HAP-1 (cell line): ENCODE data around the gene CCER1.

Experiments used
- DNase-seq, 2 experiments: peaks; one replicate each; pipeline ENCODE4 v3.0.0-alpha.2; 2016 to 2020; ENCODE audit warnings: low spot score in 2 of 2
- H3K27me3 ChIP-seq: fragments of 250-450 bp; sonication (Bioruptor Pico); 2 replicates; pipeline ENCODE4 v1.5.1; 2020; ENCODE audit warnings: low read depth, mild to moderate bottlenecking, moderate library complexity
- H3K36me3 ChIP-seq: fragments of 250-450 bp; sonication (Bioruptor Pico); replicated peaks from 2 replicates; pipeline ENCODE4 v1.5.1; 2020; ENCODE audit warnings: mild to moderate bottlenecking
- H3K4me1 ChIP-seq: fragments of 250-450 bp; sonication (Bioruptor Pico); 2 replicates; pipeline ENCODE4 v1.5.1; 2020; ENCODE audit warnings: mild to moderate bottlenecking
- H3K4me3 ChIP-seq: fragments of 250-450 bp; sonication (Bioruptor Pico); 2 replicates; pipeline ENCODE4 v1.5.1; 2020; ENCODE audit warnings: mild to moderate bottlenecking, moderate library complexity
- H3K9me3 ChIP-seq: fragments of 250-450 bp; sonication (Bioruptor Pico); 2 replicates; pipeline ENCODE4 v1.5.1; 2020; ENCODE audit warnings: mild to moderate bottlenecking, moderate library complexity
- in situ Hi-C: fragments of 300-500 bp; cut with MboI; formaldehyde crosslinking; loops from 3 replicates; pipeline ENCODE4 v1.14.3; 2020; ENCODE audit warnings: low sequenced_read_pairs, inconsistent platforms, mixed read lengths

CCER1 gene

DNA sequence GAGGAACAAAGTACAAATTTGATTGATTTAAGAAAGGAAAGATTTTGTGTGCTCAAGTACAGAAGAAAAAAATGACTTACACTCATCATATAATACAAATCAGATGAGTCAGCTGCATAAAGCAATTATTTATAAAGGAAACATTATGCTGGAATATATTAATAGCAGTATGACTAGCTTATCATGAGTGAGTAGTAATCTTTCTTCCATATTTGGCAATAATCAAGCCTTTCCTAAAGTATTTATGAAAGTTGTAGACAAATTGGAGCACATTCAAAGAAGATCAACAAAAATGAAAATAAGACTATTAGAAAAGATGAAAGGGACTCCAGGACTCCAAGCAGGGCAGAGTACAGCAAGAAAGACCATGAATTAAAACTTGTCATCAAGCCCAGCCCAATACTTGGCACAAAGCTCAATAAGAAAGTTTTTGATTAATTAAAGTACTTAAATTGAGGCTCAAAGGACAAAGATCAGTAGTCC lies 32.8 kb downstream of the CCER1 start:
- in situ Hi-C loops = loop anchor here (25.0 kb wide), 1 partner anchor 1385 kb away; the partner anchor contains the start of gene POC1B
- Histone ChIP-seq H3K4me1 (peaks cover under 1% of the 10 kb centered on the region; the same call in 1 of the 2 replicates), H3K9me3 (no peaks in the 10 kb centered on the region)

DNA sequence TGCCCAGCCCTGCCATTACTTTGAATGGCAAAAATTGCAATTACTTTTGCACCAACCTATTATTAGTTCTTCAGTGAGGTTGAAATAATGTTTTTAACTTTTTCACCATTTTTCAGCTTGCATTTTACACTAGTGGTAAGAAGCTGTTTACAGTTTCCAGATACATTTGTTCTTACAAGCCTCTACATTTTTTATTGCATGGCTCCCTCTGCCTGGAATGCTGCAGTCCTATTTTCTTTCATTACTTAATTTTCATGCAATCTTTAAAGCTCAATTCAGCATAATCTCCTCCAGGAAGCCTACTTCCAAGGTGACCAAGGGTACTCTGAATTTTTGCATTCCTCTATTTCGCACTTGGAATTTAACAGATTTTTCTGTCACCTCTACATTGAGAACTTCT lies 33.4 kb downstream of the CCER1 start:
- Histone ChIP-seq H3K27me3 (no peaks in the 10 kb centered on the region; the same call in 1 of the 2 replicates), H3K4me1 (peaks cover 7% of the 10 kb centered on the region; the same call in 1 of the 2 replicates), H3K9me3 (no peaks in the 10 kb centered on the region), H3K4me3 (no peak overlapping the region), H3K36me3 (no peaks in the 10 kb centered on the region)
- DNase-seq = no peak
- in situ Hi-C loops = loop anchor here (25.0 kb wide), 1 partner anchor 1384 kb away; the partner anchor contains the start of gene POC1B

More for the DNA sequence above, 32.8 kb downstream of the CCER1 start:
- DNase-seq = no peak
- Histone ChIP-seq H3K36me3 (no peaks in the 10 kb centered on the region), H3K4me3 (no peak overlapping the region), H3K27me3 (no peaks in the 10 kb centered on the region; the same call in 1 of the 2 replicates)

DNA sequence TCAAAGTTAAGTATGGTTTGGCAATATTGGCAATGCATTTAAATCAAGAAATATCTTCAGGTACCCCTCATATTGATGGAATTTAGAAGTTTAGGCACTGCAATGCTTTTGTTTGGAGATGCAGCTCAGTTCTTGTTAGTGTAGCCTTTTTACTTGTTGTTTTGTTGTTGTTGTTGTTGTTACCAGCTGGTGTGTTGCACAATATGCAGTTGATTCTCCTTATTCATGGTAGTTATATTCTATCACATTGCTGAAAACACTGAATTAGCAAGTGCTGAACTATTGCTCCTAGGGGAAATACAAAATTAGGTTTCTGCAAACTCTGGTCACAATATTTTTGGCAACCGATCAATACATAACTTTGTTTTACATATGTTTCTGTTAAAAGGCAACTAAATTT lies 34.8 kb downstream of the CCER1 start:
- peaks cover 10% of the 10 kb centered on the region; the same call in 1 of the 2 replicates for H3K4me1 ChIP-seq
- no peaks in the 10 kb centered on the region for H3K9me3 ChIP-seq
- no peak overlapping the region for H3K4me3 ChIP-seq
- H3K36me3 ChIP-seq = no peaks in the 10 kb centered on the region
- no peaks in the 10 kb centered on the region; the same call in 1 of the 2 replicates for H3K27me3 ChIP-seq
- no peak for DNase-seq
- in situ Hi-C loops = loop anchor here (25.0 kb wide), 1 partner anchor 1383 kb away; the partner anchor contains the start of gene POC1B

DNA sequence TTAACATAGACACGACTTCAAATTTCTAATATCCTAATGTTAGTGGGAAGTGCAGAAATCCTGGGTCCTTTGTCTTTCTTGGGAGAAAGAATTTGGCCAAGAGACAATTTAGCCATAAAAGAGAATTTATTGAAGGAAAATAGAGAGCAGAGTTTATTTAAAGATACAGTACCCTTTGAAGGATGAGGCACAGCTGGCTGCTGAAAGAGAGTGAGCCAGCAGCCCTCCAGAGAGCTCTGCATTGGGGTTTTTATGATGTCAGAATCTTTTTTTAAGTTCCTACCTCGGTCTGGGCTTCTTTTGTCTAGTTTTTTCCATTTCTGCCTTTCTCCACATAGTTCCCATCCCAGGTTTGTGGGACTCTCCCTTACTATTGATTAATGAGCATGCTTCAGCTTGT lies 37.5 kb downstream of the CCER1 start:
- H3K27me3 ChIP-seq = no peaks in the 10 kb centered on the region
- H3K36me3 ChIP-seq = no peaks in the 10 kb centered on the region
- H3K4me3 ChIP-seq = no peak overlapping the region
- in situ Hi-C loops = loop anchor here (25.0 kb wide), 1 partner anchor 1380 kb away; the partner anchor contains the start of gene POC1B
- peaks cover 10% of the 10 kb centered on the region; the same call in 1 of the 2 replicates for H3K4me1 ChIP-seq
- DNase-seq = no peak
- no peaks in the 10 kb centered on the region for H3K9me3 ChIP-seq

DNA sequence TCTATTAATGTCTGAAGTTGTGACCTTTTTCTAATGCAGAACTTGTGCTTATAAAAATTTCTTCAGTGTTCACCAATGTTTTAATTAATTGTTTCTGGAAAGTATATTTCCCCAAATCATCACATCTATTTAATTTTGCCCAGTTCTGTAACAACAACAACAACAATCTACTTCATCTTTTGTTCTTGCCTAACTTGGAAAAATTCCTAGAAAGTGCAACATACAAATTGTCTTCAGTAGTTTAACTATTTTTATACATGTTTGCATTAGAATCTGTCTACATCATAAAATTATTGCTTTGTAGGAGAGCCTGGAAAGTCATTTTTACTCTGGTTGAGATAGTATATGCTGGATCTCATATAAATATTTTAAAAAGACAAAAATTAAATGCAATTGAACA lies 38.5 kb downstream of the CCER1 start:
- DNase-seq = no peak
- Histone ChIP-seq H3K4me1 (peaks cover 10% of the 10 kb centered on the region; the same call in 1 of the 2 replicates), H3K4me3 (no peak overlapping the region), H3K27me3 (no peaks in the 10 kb centered on the region), H3K9me3 (no peaks in the 10 kb centered on the region), H3K36me3 (no peaks in the 10 kb centered on the region)
- in situ Hi-C loops = loop anchor here (25.0 kb wide), 1 partner anchor 1379 kb away; the partner anchor contains the start of gene POC1B

DNA sequence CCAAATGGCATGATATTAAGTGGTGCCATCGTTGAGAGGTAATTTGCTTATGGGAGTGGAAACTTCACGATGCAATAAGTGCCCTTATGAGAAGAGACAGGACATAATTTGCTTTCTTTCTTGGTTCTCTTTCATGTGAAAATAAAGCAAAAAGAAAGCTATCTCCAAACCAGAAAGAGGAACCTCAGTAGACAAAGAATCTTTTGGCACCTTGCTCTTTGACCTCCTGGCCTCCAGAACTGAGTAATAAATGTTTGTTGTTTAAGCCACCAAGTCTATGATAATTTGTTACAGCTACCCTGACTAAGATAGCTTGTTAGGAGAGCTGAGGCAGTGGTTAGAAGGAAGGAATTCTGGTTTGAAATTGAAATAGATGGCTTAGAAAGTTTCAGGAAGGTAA lies 39.6 kb downstream of the CCER1 start:
- H3K9me3 ChIP-seq = no peaks in the 10 kb centered on the region
- DNase-seq = no peak
- no peaks in the 10 kb centered on the region for H3K27me3 ChIP-seq
- in situ Hi-C loops = loop anchor here (25.0 kb wide), 1 partner anchor 1378 kb away; the partner anchor contains the start of gene POC1B
- peaks cover 10% of the 10 kb centered on the region; the same call in 1 of the 2 replicates for H3K4me1 ChIP-seq
- no peaks in the 10 kb centered on the region for H3K36me3 ChIP-seq
- H3K4me3 ChIP-seq = no peak overlapping the region

DNA sequence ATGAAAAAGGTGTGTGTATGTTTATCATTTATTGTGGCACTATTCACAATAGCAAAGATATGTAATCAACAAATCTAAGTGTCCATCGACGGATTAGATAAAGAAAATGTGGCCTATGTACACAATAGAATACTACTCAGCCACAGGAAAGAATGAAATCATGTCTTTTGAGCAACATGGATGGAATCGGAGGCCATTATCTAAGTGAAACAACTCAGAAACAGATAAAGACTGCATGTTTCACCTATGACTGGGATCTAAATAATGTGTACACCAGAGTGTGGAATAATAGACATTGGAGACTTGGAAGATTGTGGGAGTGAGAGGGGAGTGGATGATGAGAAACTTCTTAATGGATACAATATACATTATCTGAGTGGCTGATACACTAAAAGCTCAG lies 44.0 kb downstream of the CCER1 start:
- in situ Hi-C loops = loop anchor here (25.0 kb wide), 1 partner anchor 1374 kb away; the partner anchor contains the start of gene POC1B
- Histone ChIP-seq H3K4me3 (no peak overlapping the region), H3K4me1 (no peaks in the 10 kb centered on the region), H3K9me3 (no peaks in the 10 kb centered on the region), H3K27me3 (no peaks in the 10 kb centered on the region), H3K36me3 (no peaks in the 10 kb centered on the region)
- DNase-seq = no peak

DNA sequence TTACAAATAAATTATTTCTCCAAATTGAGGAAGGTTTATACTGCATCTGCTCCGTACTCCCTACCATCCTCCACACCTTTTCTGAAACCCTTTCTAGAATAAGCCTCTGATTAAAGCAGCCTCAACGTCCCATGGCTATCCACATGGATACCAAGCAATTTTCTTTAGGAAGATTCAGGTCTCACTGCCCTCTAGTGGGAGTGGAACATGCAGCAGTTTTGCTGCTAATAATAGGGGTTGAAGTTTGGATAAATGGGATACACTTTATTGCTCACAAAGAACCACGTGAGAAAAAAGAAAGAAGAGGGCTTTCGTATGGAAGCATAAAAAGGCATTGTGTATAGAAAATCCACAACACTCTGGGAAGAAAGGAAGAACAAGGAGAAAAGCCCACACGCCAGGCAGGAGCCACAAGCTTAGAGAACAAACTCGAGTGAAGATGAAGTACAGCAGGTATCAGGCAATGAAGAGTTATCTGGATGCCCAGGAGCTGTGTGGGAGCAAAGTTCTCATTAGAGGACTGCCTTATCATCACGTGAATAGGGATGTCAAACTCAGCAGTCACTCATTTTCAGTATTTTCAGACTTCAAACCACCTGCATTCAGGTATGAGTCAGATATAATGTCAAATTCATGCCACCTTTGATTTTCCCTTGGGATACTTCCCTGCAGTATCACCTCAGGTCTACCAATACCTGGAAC lies 45.8 kb downstream of the CCER1 start:
- no peak overlapping the region for H3K4me3 ChIP-seq
- in situ Hi-C loops = loop anchor here (25.0 kb wide), 1 partner anchor 1372 kb away; the partner anchor contains the start of gene POC1B
- H3K9me3 ChIP-seq = no peaks in the 10 kb centered on the region
- H3K36me3 ChIP-seq = no peaks in the 10 kb centered on the region
- peak; percentile 49 to 56 for DNase-seq
- H3K27me3 ChIP-seq = no peaks in the 10 kb centered on the region
- H3K4me1 ChIP-seq = no peaks in the 10 kb centered on the region

DNA sequence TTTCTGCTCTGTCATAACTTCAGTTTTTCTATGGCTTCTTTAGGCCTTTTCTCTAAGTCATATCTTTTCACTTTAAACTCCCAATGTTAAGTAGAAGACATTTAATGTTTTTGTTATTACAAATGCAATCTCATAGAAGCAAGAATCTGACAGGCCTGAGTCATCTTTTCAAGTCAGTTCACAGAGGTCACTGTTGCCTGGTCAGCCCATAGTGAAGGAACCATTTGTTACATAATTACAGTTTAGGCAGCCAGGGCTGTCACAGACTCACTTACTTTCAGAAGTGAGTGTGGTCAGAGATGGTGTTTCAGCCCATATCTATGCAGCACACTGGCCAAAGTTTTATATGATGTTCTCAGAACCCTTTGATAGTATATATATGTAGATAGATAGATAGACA lies 46.5 kb downstream of the CCER1 start:
- no peaks in the 10 kb centered on the region for H3K36me3 ChIP-seq
- H3K4me1 ChIP-seq = no peaks in the 10 kb centered on the region
- in situ Hi-C loops = loop anchor here (25.0 kb wide), 1 partner anchor 1371 kb away; the partner anchor contains the start of gene POC1B
- DNase-seq = no peak
- no peaks in the 10 kb centered on the region for H3K9me3 ChIP-seq
- no peaks in the 10 kb centered on the region for H3K27me3 ChIP-seq
- no peak overlapping the region for H3K4me3 ChIP-seq

DNA sequence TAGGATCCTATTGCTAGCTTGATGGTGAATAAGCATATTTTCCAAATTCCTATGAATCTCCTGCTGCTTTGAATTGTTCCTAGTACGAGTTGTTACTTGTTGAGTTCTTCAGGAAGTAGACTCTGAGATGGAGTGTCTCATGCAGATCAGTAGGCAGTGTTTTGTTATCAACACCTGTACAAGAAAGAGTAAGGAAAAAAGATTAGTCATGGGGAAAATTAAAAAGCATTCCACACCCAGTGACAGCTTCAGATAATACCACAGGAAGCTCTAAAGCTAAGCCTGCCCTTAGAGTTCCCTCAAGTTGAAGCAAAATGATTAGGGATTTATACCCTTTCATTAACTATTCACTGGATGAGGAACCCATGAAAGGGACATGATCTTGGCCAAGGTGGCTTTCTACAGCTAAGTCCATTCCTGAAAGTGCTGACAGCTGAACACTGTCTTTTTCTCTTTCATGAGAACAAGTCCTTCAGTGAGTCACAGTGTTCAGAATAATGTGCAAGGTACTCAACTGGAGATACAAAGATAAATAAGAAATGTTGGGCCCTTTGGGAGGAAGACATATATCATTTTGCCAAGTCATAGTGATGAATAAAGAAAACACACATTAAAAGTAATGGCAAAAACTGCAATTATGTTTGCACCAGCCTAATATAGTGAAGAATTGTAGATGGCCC lies 49.1 kb downstream of the CCER1 start:
- Histone ChIP-seq H3K9me3 (no peaks in the 10 kb centered on the region), H3K36me3 (no peaks in the 10 kb centered on the region), H3K4me3 (no peak overlapping the region), H3K4me1 (no peaks in the 10 kb centered on the region), H3K27me3 (no peaks in the 10 kb centered on the region)
- DNase-seq = no peak
- in situ Hi-C loops = loop anchor here (25.0 kb wide), 1 partner anchor 1369 kb away; the partner anchor contains the start of gene POC1B

DNA sequence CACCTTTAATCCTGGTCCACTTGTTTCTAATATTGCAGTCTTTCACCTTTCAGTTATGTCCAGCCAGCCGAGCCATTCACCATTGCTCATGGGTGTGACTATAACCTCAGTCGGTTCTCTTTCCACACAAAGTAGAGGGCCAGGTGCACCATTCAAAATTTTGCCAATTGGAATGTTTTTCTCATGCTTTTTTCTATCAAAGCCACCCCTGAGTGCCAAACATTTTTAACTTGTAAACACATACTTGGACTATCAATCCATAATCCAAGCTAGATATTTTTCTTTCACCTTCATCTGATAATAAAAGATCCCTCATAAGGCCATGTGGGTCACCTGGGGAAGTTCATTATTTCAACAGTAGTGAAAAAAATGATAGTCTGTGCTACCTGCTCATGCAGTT lies 52.4 kb downstream of the CCER1 start:
- H3K36me3 ChIP-seq = no peaks in the 10 kb centered on the region
- H3K4me1 ChIP-seq = peaks cover 11% of the 10 kb centered on the region; the same call in 1 of the 2 replicates
- DNase-seq = no peak
- H3K9me3 ChIP-seq = no peaks in the 10 kb centered on the region
- no peak overlapping the region for H3K4me3 ChIP-seq
- no peaks in the 10 kb centered on the region for H3K27me3 ChIP-seq
- in situ Hi-C loops = loop anchor here (25.0 kb wide), 1 partner anchor 1365 kb away; the partner anchor contains the start of gene POC1B
